ENCODE results near the gene RGS3.
A peak's percentile ranks its signal among the peaks of the same experiment; 100 is the strongest.

RGS3 gene

GRCh38 chr9:113526231-113526746 lies 62.8 kb downstream of the RGS3 start:
- TF ChIP-seq CTCF (conservative IDR thresholded peaks at IDR 0.05; ENCODE audit: low read depth, low read length) = no peak
- no peak for DNase-seq (ENCODE audit: low read depth)
- H3K4me3 ChIP-seq (ENCODE audit: low read depth, low read length) = no peak overlapping the region

GRCh38 chr9:113526841-113527240 lies 63.3 kb downstream of the RGS3 start:
- peak; percentile 11 for TF ChIP-seq CTCF (conservative IDR thresholded peaks at IDR 0.05; ENCODE audit: low read depth, low read length)
- peak; percentile 60 for DNase-seq (ENCODE audit: low read depth)
- H3K4me3 ChIP-seq (ENCODE audit: low read depth, low read length) = no peak overlapping the region

- no peak for DNase-seq (ENCODE audit: low read depth)
- no peak overlapping the region for H3K4me3 ChIP-seq (ENCODE audit: low read depth, low read length)
- no peak for TF ChIP-seq CTCF (conservative IDR thresholded peaks at IDR 0.05; ENCODE audit: low read depth, low read length)
These were observed 64.6 kb downstream of the RGS3 start for GRCh38 chr9:113528088-113528487.

DNA sequence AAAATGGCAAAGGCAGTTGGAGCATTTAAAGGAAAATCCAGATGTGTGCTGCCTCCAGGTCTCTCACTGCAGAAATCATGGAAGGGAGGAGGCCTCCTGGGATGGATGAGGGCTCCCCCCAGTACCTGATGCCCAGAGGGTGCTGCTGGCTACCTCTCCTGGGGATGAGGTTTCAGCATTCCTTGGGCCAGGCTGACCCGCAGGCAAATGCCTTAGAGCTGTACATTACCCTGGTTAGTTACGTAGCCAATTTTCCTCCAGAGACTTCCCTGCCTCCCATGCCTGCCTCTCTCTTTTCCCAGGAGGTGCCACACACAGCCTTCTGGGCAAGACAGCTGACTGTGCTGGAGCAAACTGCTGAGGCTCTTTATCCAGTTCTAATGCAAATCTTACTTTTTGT lies 65.3 kb downstream of the RGS3 start:
- H3K4me3 ChIP-seq (ENCODE audit: low read depth, low read length) = no peak overlapping the region
- TF ChIP-seq CTCF (conservative IDR thresholded peaks at IDR 0.05; ENCODE audit: low read depth, low read length) = no peak
- DNase-seq (ENCODE audit: low read depth) = no peak

DNA sequence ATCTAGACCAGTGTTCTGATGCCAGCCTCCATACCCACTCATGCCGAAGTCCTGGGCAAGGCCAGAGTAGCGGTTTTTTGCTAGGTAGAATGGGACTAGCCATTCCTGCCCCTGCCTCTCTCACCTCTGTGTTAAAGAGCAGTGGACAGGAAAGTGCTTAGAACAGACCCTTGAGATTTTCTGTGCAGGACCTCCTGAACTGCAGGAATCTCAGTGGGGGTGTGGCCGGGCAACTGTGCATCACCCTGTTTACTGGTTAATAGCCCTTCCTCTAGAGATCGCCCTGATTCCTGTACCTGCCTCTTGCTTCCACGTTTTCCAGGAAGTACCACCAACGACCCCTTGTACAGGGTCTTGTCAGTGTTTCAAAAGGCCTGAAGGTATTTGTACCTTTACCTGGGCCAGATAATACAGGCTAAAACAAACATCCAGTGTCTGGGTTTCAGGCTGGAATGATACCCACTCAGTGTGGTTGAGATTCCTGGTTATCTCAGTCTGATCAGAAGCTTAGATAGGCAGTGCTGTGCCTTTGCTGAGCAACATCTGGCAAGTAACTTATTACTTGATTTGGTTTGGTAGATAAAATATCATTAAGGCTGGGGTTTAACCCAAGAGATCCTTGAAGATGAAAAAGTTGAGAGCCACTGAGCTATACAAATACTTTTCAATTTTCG lies 65.9 kb downstream of the RGS3 start:
- no peak overlapping the region for H3K4me3 ChIP-seq (ENCODE audit: low read depth, low read length)
- no peak for TF ChIP-seq CTCF (conservative IDR thresholded peaks at IDR 0.05; ENCODE audit: low read depth, low read length)
- no peak for DNase-seq (ENCODE audit: low read depth)

GRCh38 chr9:113530022-113530635 lies 66.6 kb downstream of the RGS3 start:
- H3K4me3 ChIP-seq (ENCODE audit: low read depth, low read length) = no peak overlapping the region
- TF ChIP-seq CTCF (conservative IDR thresholded peaks at IDR 0.05; ENCODE audit: low read depth, low read length) = no peak
- DNase-seq (ENCODE audit: low read depth) = no peak

- H3K4me3 ChIP-seq (ENCODE audit: low read depth, low read length) = no peak overlapping the region
- no peak for TF ChIP-seq CTCF (conservative IDR thresholded peaks at IDR 0.05; ENCODE audit: low read depth, low read length)
- DNase-seq (ENCODE audit: low read depth) = no peak
These were observed 67.4 kb downstream of the RGS3 start for GRCh38 chr9:113530942-113531341.

Measured in choroid plexus epithelial cell (primary cell).